CD4-positive, alpha-beta T cell (primary cell): ENCODE data around the gene COL13A1. TPM values are rescaled to one million over a fixed set of nuclear protein-coding genes. Genes with fewer than 3 reads are reported as not detected.

Experiments
- ATAC-seq: fragments of 200-7000 bp; cut with Tn5 transposase; one replicate; pipeline ENCODE4 v1.10.0; 2022; ENCODE audit warnings: mild to moderate bottlenecking; ENCODE audit not compliant: poor library complexity
- CTCF ChIA-PET: fragments of 350-600 bp; sonication (Branson Sonifier 250); formaldehyde crosslinking; loops from one replicate; lab custom pipeline; 2021; ENCODE audit warnings: antibody characterized with exemption, inconsistent platforms; lab: Charles Lee
- POLR2A ChIA-PET: fragments of 350-600 bp; sonication (Branson Sonifier 250); formaldehyde crosslinking; loops from one replicate; lab custom pipeline; 2021; ENCODE audit warnings: antibody characterized with exemption, inconsistent platforms; lab: Charles Lee
- DNase-seq, 14 experiments: peaks; one replicate each; pipeline ENCODE4 v3.0.0-alpha.2; 2013 to 2020; ENCODE audit warnings: mixed read lengths in 2 of 14
- H3K27ac ChIP-seq, 2 donors: one replicate each; pipeline versions ENCODE4 v1.5.1 to v1.7.0; 2013; ENCODE audit warnings: low read length in 2 of 2, low read depth in 1 of 2, mild to moderate bottlenecking in 1 of 2
- H3K27me3 ChIP-seq, 2 experiments: 1 replicate in 1 of 2; 2 replicates in 1 of 2; pipeline versions ENCODE4 v1.6.1 to v1.7.0; 2013; ENCODE audit warnings: low read length in 2 of 2, control low read depth in 1 of 2, mild to moderate bottlenecking in 1 of 2, moderate library complexity in 1 of 2; ENCODE audit not compliant: insufficient read depth in 2 of 2, control insufficient read depth in 1 of 2
- H3K36me3 ChIP-seq: one replicate; pipeline ENCODE4 v1.6.1; 2013; ENCODE audit warnings: low read length, control low read depth; ENCODE audit not compliant: insufficient read depth
- H3K4me1 ChIP-seq: one replicate; pipeline ENCODE4 v1.6.1; 2013; ENCODE audit warnings: low read length, control low read depth; ENCODE audit not compliant: insufficient read depth
- H3K4me3 ChIP-seq: one replicate; pipeline ENCODE4 v1.5.1; 2013; ENCODE audit warnings: mild to moderate bottlenecking, low read length, moderate library complexity
- H3K9me3 ChIP-seq, 2 experiments: 1 replicate in 1 of 2; 2 replicates in 1 of 2; pipeline versions ENCODE4 v1.6.1 to v1.7.0; 2013; ENCODE audit warnings: low read length in 2 of 2, mild to moderate bottlenecking in 2 of 2, control low read depth in 1 of 2, moderate library complexity in 1 of 2; ENCODE audit not compliant: control insufficient read depth in 1 of 2, insufficient read depth in 1 of 2
- H3K27ac Mint-ChIP-seq: one replicate; pipeline ENCODE4 v1.8.0; 2020; ENCODE audit warnings: mixed read lengths
- H3K27me3 Mint-ChIP-seq: one replicate; pipeline ENCODE4 v1.8.0; 2021; ENCODE audit warnings: mixed read lengths
- H3K36me3 Mint-ChIP-seq: one replicate; pipeline ENCODE4 v1.8.0; 2021; ENCODE audit warnings: low read depth, mixed read lengths
- H3K4me1 Mint-ChIP-seq: one replicate; pipeline ENCODE4 v1.8.0; 2021; ENCODE audit warnings: low read depth, mixed read lengths
- H3K4me3 Mint-ChIP-seq: one replicate; pipeline ENCODE4 v1.8.0; 2020; ENCODE audit warnings: mild to moderate bottlenecking, mixed read lengths
- H3K9me3 Mint-ChIP-seq: one replicate; pipeline ENCODE4 v1.8.0; 2020; ENCODE audit warnings: mixed read lengths
- intact Hi-C, 2 experiments: fragments of 100-400 bp; cut with DNase I in 1 of 2; cut with micrococcal nuclease in 1 of 2; formaldehyde crosslinking; loops; one replicate each; pipeline versions ENCODE4 v1.15.1 to v1.9.0; 2023 to 2025; cut with DNase I, micrococcal nuclease
- total RNA-seq, 174 experiments: library from RNA in 2 of 174; stranded (reverse) in 2 of 174; gene quantifications; one replicate each; pipeline ENCODE4 v1.2.3 and lab custom pipeline; 2021 to 2026
- TF ChIP-seq, protein P1 (sequence below): fragments of 200-600 bp; IDR thresholded peaks from one replicate; pipeline ENCODE4 v1.8.0; 2022; ENCODE audit warnings: antibody characterized with exemption, mild to moderate bottlenecking

COL13A1 gene
- total RNA-seq, 2 experiments from 2014 or later, result not detected

- ChIA-PET POLR2A (no interaction called here), CTCF (no interaction called here)
- intact Hi-C loops, result no loop called here
- Mint-ChIP-seq H3K4me1 (no peaks in the 10 kb centered on the region), H3K9me3 (no peaks in the 10 kb centered on the region), H3K27me3 (peaks cover 23% of the 10 kb centered on the region), H3K4me3 (no peak overlapping the region), H3K36me3 (no peaks in the 10 kb centered on the region), H3K27ac (no peak overlapping the region)
- H3K36me3 ChIP-seq, result no peaks in the 10 kb centered on the region
- DNase-seq, result no peak
- no peak for ATAC-seq
- TF ChIP-seq, protein P1, sequence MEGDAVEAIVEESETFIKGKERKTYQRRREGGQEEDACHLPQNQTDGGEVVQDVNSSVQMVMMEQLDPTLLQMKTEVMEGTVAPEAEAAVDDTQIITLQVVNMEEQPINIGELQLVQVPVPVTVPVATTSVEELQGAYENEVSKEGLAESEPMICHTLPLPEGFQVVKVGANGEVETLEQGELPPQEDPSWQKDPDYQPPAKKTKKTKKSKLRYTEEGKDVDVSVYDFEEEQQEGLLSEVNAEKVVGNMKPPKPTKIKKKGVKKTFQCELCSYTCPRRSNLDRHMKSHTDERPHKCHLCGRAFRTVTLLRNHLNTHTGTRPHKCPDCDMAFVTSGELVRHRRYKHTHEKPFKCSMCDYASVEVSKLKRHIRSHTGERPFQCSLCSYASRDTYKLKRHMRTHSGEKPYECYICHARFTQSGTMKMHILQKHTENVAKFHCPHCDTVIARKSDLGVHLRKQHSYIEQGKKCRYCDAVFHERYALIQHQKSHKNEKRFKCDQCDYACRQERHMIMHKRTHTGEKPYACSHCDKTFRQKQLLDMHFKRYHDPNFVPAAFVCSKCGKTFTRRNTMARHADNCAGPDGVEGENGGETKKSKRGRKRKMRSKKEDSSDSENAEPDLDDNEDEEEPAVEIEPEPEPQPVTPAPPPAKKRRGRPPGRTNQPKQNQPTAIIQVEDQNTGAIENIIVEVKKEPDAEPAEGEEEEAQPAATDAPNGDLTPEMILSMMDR, result no peak
- no peaks in the 10 kb centered on the region for H3K9me3 ChIP-seq
- H3K4me3 ChIP-seq, result no peak overlapping the region
- peaks cover 4 to 7% of the 10 kb centered on the region in 2 experiments for H3K27me3 ChIP-seq
- H3K4me1 ChIP-seq, result no peaks in the 10 kb centered on the region
- H3K27ac ChIP-seq, result no peak overlapping the region
Observed at GRCh38 chr10:69878951-69879350, 77.2 kb downstream of the COL13A1 start.

DNA sequence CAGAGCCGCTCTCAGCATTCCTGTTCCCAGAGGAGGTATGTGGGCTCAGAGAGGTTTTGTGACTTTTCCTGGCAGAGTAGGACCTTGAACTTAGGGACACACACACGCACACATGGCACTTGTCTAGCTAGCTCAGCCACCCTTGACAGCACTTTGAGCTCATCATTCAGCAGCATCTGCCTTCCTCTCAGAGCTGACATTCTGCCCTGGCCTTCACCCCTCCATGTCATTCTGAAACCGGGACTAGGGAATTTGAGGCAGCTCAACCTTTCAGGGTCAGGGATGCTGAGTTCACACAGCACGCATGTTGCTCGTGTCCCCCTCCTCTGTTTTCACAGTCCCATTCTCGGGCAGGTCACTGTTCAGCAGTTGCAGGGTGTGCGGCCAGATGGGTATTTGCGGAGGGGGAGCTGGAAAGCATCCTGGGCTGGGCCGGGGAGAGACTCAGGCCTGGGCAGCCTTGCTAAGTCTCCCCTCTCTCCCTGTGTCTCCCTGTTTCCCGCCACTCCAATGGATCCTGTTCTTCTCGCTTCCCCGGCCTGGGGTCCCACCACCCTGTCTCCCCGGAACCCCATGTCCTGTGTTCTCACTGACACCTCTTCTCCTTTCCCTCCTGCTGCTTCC is 78.0 kb downstream of the COL13A1 start:
- no peaks in the 10 kb centered on the region for H3K4me1 Mint-ChIP-seq
- no peak overlapping the region for H3K27ac ChIP-seq
- intact Hi-C loops, result no loop called here
- H3K27me3 ChIP-seq, result peaks cover 4 to 7% of the 10 kb centered on the region in 2 experiments
- H3K9me3 Mint-ChIP-seq, result no peaks in the 10 kb centered on the region
- ChIA-PET POLR2A (no interaction called here), CTCF (no interaction called here)
- no peak overlapping the region for H3K27ac Mint-ChIP-seq
- H3K4me1 ChIP-seq, result no peaks in the 10 kb centered on the region
- H3K9me3 ChIP-seq, result no peaks in the 10 kb centered on the region
- H3K36me3 Mint-ChIP-seq, result no peaks in the 10 kb centered on the region
- H3K4me3 Mint-ChIP-seq, result no peak overlapping the region
- ATAC-seq, result no peak
- no peak overlapping the region for H3K4me3 ChIP-seq
- TF ChIP-seq, protein P1, result no peak
- peaks cover 23% of the 10 kb centered on the region for H3K27me3 Mint-ChIP-seq
- H3K36me3 ChIP-seq, result no peaks in the 10 kb centered on the region
- no peak for DNase-seq

DNA sequence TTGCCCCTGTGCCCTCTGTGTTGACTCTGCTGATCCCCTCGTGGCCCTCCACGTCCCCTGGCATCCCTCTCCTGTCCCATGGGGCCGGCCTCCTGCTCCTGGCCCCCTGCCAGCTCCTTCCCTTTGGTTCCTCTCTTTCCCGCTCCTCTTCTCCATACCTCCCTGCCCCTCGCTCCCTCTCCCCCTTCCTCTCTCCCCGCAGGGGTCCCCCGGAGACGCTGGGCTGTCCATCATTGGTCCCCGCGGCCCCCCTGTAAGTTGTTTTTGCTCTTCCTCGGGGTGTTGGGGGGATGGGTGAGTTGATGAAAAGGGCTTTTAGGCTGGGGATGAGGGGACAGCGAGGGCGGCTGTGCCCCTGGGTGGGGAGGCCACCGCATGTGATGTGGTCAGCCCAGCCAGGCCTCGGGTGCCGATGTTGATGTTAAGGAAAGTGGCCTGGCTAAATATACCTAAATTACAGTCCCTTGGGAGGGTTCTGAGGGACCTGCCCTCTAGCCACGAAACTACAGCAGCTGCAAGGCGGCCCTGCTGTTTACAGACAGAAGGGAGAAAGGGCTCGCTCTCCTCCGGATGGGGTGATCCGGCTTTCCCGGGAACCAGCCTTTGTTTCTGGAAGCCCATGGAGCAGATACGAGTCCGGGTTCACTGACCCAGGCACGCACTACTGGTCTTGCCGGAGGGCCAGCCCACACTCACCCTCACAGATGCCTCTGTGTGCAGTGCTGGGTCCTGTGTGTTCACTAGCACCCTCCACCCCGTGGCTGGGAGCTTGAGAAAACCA is 78.8 kb downstream of the COL13A1 start:
- H3K27me3 Mint-ChIP-seq, result peaks cover 23% of the 10 kb centered on the region
- CTCF ChIA-PET, result no interaction called here
- TF ChIP-seq, protein P1, result no peak

More for the DNA sequence above, 78.8 kb downstream of the COL13A1 start:
- H3K9me3 ChIP-seq, result no peaks in the 10 kb centered on the region
- H3K4me3 ChIP-seq, result no peak overlapping the region
- intact Hi-C loops, result no loop called here
- ATAC-seq, result no peak
- peaks cover 4 to 7% of the 10 kb centered on the region in 2 experiments for H3K27me3 ChIP-seq
- no peaks in the 10 kb centered on the region for H3K36me3 ChIP-seq
- H3K4me1 ChIP-seq, result no peaks in the 10 kb centered on the region
- POLR2A ChIA-PET, result no interaction called here
- Mint-ChIP-seq H3K4me1 (no peaks in the 10 kb centered on the region), H3K9me3 (no peaks in the 10 kb centered on the region), H3K36me3 (no peaks in the 10 kb centered on the region), H3K27ac (no peak overlapping the region), H3K4me3 (no peak overlapping the region)
- no peak overlapping the region for H3K27ac ChIP-seq
- DNase-seq, result no peak
